K562 (cell line): ENCODE data around the gene RAVER2. TPM values are rescaled to one million over a fixed set of nuclear protein-coding genes. Genes with fewer than 3 reads are reported as not detected.

Source experiments
- ATAC-seq: fragments of 200-7000 bp; cut with Tn5 transposase; 3 replicates; pipeline ENCODE4 v1.9.1; 2020; ENCODE audit warnings: moderate library complexity
- BruUV-seq: library from RNA; stranded (reverse); fragments of 400-500 nt; replicated peaks from 2 replicates; lab custom pipeline; 2021; lab: Mats Ljungman, UMichigan
- CTCF ChIA-PET: fragments of 300-600 bp; formaldehyde crosslinking; extraction: SDS; loops from one replicate; lab custom pipeline; 2021; ENCODE audit warnings: low intra/inter-chr PET ratio; lab: Yijun Ruan, JAX
- POLR2A ChIA-PET: fragments of 300-600, 350-650 bp; sonication (Branson Sonifier 250); formaldehyde crosslinking; extraction: SDS; loops from one replicate; lab custom pipeline; 2021; ENCODE audit warnings: antibody characterized with exemption, inconsistent platforms; lab: Yijun Ruan, JAX
- DNase-seq, 4 experiments: peaks; one replicate each; pipeline versions ENCODE4 v3.0.0 to v3.0.0-alpha.2; 2011 to 2018; ENCODE audit warnings: low spot score in 3 of 4, mixed read lengths in 3 of 4; ENCODE audit errors: extremely low read depth in 1 of 4
- FAIRE-seq: peaks from 2 replicates; lab custom pipeline; 2011; peaks lifted over from hg19 to GRCh38; lab: Jason Lieb, UNC
- H2AFZ ChIP-seq: 2 replicates; pipeline ENCODE4 v1.6.0; 2011; ENCODE audit warnings: low read depth, low read length, control low read depth, inconsistent platforms
- H3K27ac ChIP-seq: fragments of 200-600 bp; 3 replicates; pipeline ENCODE4 v1.8.0; 2011; ENCODE audit warnings: low read depth, mild to moderate bottlenecking, control low read depth, inconsistent platforms, low read length, moderate library complexity, mixed read lengths; ENCODE audit errors: extremely low read depth
- H3K27me3 ChIP-seq, 2 experiments: fragments of 300-600 bp in 1 of 2; 2 replicates in 1 of 2; 3 replicates in 1 of 2; pipeline versions ENCODE4 v1.6.0 to v1.8.0; 2011; ENCODE audit warnings: inconsistent platforms in 2 of 2, low read length in 2 of 2, mild to moderate bottlenecking in 1 of 2, mixed read lengths in 1 of 2, moderate library complexity in 1 of 2; ENCODE audit not compliant: control insufficient read depth in 2 of 2, insufficient read depth in 2 of 2
- H3K36me3 ChIP-seq: fragments of 300-600 bp; 3 replicates; pipeline ENCODE4 v1.8.0; 2011; ENCODE audit warnings: mild to moderate bottlenecking, low read length, inconsistent platforms; ENCODE audit not compliant: control insufficient read depth, insufficient read depth
- H3K4me1 ChIP-seq, 2 experiments: fragments of 200-600 bp in 1 of 2; replicated peaks in 1 of 2; 2 replicates in 1 of 2; 3 replicates in 1 of 2; pipeline versions ENCODE4 v1.5.1 to v1.8.0; 2011; ENCODE audit warnings: inconsistent platforms in 2 of 2, low read length in 2 of 2, mild to moderate bottlenecking in 1 of 2, mixed read lengths in 1 of 2, moderate library complexity in 1 of 2; ENCODE audit not compliant: control insufficient read depth in 2 of 2, insufficient read depth in 2 of 2
- H3K4me2 ChIP-seq: 2 replicates; pipeline ENCODE4 v1.6.1; 2011; ENCODE audit warnings: low read length, control low read depth, inconsistent platforms, mixed read lengths; ENCODE audit not compliant: insufficient read depth
- H3K4me3 ChIP-seq: fragments of 200-600 bp; sonication (generic), shearing (Covaris generic); 2 replicates; pipeline ENCODE4 v1.5.1; 2016; ENCODE audit warnings: control low read depth, inconsistent platforms
- H3K79me2 ChIP-seq: fragments of 200-600 bp; 3 replicates; pipeline ENCODE4 v1.8.0; 2011; ENCODE audit warnings: low read length, inconsistent platforms; ENCODE audit not compliant: control insufficient read depth, insufficient read depth
- H3K9ac ChIP-seq, 2 experiments: 2 replicates each; pipeline versions ENCODE4 v1.6.0 to v1.6.1; 2011; ENCODE audit warnings: low read depth in 2 of 2, low read length in 2 of 2, control low read depth in 1 of 2, inconsistent platforms in 1 of 2, mild to moderate bottlenecking in 1 of 2, mixed read lengths in 1 of 2; ENCODE audit not compliant: insufficient read depth in 1 of 2
- H3K9me1 ChIP-seq: one replicate; pipeline ENCODE4 v1.6.0; 2011; ENCODE audit warnings: inconsistent platforms, mild to moderate bottlenecking, low read length, moderate library complexity; ENCODE audit not compliant: control insufficient read depth, insufficient read depth
- H3K9me3 ChIP-seq: replicated peaks from 2 replicates; pipeline ENCODE4 v1.5.1; 2011; ENCODE audit warnings: low read depth, low read length, inconsistent platforms; ENCODE audit not compliant: control insufficient read depth, insufficient read depth
- H4K20me1 ChIP-seq: replicated peaks from 2 replicates; pipeline ENCODE4 v1.6.1; 2011; ENCODE audit warnings: low read length, inconsistent platforms, mixed read lengths; ENCODE audit not compliant: control insufficient read depth, insufficient read depth
- BRCA1 ChIP-seq, 2 experiments: fragments of 450-650 bp in 1 of 2; sonication (generic) in 1 of 2; formaldehyde crosslinking in 1 of 2; IDR thresholded peaks; 2 replicates each; pipeline versions ENCODE4 v1.5.0 to v1.6.1; 2017 to 2020; ENCODE audit warnings: mild to moderate bottlenecking in 1 of 2, missing genetic modification reagents in 1 of 2
- CREBBP ChIP-seq: IDR thresholded peaks from one replicate; pipeline ENCODE4 v1.6.1; 2012; ENCODE audit warnings: low read depth, mild to moderate bottlenecking, control low read depth, inconsistent platforms, low read length
- KDM5B ChIP-seq: fragments of 200-600 bp; sonication (generic); IDR thresholded peaks from 2 replicates; pipeline ENCODE4 v1.6.1; 2012; ENCODE audit warnings: low read depth, mild to moderate bottlenecking, moderate library complexity, low read length, control low read depth, inconsistent platforms; ENCODE audit not compliant: insufficient replicate concordance
- POLR3G ChIP-seq: IDR thresholded peaks from 2 replicates; pipeline ENCODE4 v1.6.1; 2011; ENCODE audit not compliant: insufficient read length, insufficient replicate concordance; ENCODE audit errors: extremely low read depth
- ZNF384 ChIP-seq: IDR thresholded peaks from 2 replicates; pipeline ENCODE4 v1.6.1; 2012; ENCODE audit warnings: low read depth, low read length, improper control_type of control experiment
- in situ Hi-C: fragments of 300-500 bp; cut with MboI; formaldehyde crosslinking; loops from 4 replicates; pipeline ENCODE4 v1.15.0; 2018; ENCODE audit warnings: inconsistent platforms, mixed read lengths
- intact Hi-C: fragments of 100-400 bp; cut with micrococcal nuclease; formaldehyde crosslinking; loops from 2 replicates; pipeline ENCODE4 v1.14.2; 2022
- polyA plus RNA-seq, 8 experiments: library from polyadenylated mRNA; depleted of rRNA in 4 of 8; stranded (reverse) in 5 of 8; unstranded in 3 of 8; fragments of >200 nt; fragmentation: Nextera tagmentation in 2 of 8; fragmentation: Illumina TruSeq in 1 of 8; extraction: Ambion mirVana in 2 of 8; extraction: Trizol in 1 of 8; gene quantifications; 2 replicates each; pipeline versions ENCODE4 v1.2.1 to v1.2.3, GENCODE V29; 2011 to 2014; ENCODE audit warnings: inconsistent platforms in 1 of 8, missing spikeins in 1 of 8
- total RNA-seq, 7 experiments: library from RNA; depleted of rRNA in 6 of 7; stranded (reverse); fragments of >200 nt in 6 of 7; fragmentation: Illumina TruSeq in 2 of 7; extraction: Trizol in 2 of 7; gene quantifications; 2 replicates each; pipeline versions ENCODE4 v1.2.1 to v1.2.3, GENCODE V29; 2011 to 2021; ENCODE audit warnings: low replicate concordance in 1 of 7
- TF ChIP-seq, protein P1 (sequence below): fragments of 250-450 bp; sonication (Bioruptor Pico); IDR thresholded peaks from 2 replicates; pipeline ENCODE4 v1.4.0; 2020; ENCODE audit warnings: mild to moderate bottlenecking, moderate library complexity

Gene RAVER2
- total and polyA plus RNA-seq, 9 of the 15 experiments (the other 6 are each of a cell fraction or from before 2014, with no cell fraction given), result 1.8 to 6.1 (median 4.4) TPM

DNA sequence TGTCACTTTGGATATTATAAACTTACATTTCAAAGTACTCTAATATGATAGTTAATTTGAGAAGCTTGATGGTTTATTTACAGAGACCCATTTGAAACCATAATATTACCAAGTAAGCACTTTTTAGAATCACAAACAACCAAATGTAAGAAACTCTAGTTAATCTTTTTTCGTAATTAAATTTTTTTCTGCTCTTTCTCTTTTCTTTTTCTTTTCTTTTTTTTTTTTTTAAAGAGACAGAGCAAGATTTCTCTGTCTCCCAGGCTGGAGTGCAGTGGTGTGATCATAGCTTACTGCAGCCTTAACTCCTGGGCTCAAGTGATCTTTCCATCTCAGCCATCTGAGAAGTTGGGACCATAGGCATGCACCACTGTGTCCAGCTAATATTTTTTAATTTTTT is 5.2 kb downstream of the RAVER2 start (continued):
- TF ChIP-seq CREBBP (no peak), ZNF384 (peak; percentile 72; the same call in 1 of the 2 replicates)

DNA sequence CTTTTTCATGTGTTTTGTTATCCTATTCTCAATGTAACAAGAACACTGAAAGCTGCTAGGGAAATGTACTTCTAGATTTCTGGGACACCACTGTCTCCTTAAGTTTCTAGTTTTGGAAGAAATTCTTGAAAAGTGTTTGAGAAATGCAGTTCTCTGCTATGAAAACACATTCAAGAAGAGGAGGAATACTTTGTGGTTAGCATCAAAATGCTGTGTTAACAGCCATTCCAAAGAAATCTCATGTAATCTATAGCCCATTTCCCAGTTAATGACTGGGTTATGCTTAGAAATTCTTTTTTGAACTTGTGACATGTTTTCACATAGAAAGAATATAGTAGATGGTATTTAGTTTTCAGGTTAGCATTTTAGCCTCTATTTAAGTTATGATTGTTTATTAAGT is 6.0 kb downstream of the RAVER2 start:
- BruUV-seq, result no TSS peak
- Histone ChIP-seq H3K79me2 (no peaks in the 10 kb centered on the region), H3K4me3 (no peak overlapping the region), H3K4me1 (peaks cover 0 to 2% of the 10 kb centered on the region in 2 experiments; a peak in 1 of 5 replicates), H3K9me3 (no peaks in the 10 kb centered on the region), H4K20me1 (no peaks in the 10 kb centered on the region)
- no peak for FAIRE-seq
- TF ChIP-seq BRCA1 (IDR thresholded peaks at IDR 0.05) (no peak), BRCA1 (CRISPR knock-in tag; IDR thresholded peaks at IDR 0.05) (no peak), POLR3G (no peak), KDM5B (no peak)
- TF ChIP-seq, protein P1, sequence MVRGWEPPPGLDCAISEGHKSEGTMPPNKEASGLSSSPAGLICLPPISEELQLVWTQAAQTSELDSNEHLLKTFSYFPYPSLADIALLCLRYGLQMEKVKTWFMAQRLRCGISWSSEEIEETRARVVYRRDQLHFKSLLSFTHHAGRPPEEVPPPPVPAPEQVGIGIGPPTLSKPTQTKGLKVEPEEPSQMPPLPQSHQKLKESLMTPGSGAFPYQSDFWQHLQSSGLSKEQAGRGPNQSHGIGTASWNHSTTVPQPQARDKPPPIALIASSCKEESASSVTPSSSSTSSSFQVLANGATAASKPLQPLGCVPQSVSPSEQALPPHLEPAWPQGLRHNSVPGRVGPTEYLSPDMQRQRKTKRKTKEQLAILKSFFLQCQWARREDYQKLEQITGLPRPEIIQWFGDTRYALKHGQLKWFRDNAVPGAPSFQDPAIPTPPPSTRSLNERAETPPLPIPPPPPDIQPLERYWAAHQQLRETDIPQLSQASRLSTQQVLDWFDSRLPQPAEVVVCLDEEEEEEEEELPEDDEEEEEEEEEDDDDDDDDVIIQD, result no peak
- TF ChIP-seq, all 486 proteins: peak for 0
- ChIA-PET CTCF (no interaction called here), POLR2A (interaction anchor here (2.1 kb wide), 1 partner anchor 10 kb away, joined by 8 read pairs; no protein-coding TSS in a partner anchor)
- Histone ChIP-seq H3K27me3 (peaks cover 0 to under 1% of the 10 kb centered on the region in 2 experiments; a peak in 2 of 5 replicates), H2AFZ (no peak overlapping the region), H3K9me1 (no peaks in the 10 kb centered on the region), H3K36me3 (no peaks in the 10 kb centered on the region), H3K27ac (no peak overlapping the region), H3K4me2 (no peak overlapping the region), H3K9ac (no peak overlapping the region)
- intact Hi-C loops, result no loop called here
- in situ Hi-C loops, result no loop called here
- ATAC-seq (no peak), DNase-seq (no peak)
